Neural cell (in vitro differentiated cells): ENCODE data around the gene FPR1.

Source experiments
- TAF1 ChIP-seq: IDR thresholded peaks from 2 replicates; pipeline ENCODE4 v1.6.1; 2012; ENCODE audit warnings: low read depth
- TF ChIP-seq, protein P1 (sequence below): fragments of 450-650 bp; IDR thresholded peaks from 2 replicates; pipeline ENCODE4 v1.5.1; 2014; ENCODE audit warnings: antibody characterized with exemption, mild to moderate bottlenecking, moderate library complexity; ENCODE audit not compliant: poor library complexity, severe bottlenecking

DNA sequence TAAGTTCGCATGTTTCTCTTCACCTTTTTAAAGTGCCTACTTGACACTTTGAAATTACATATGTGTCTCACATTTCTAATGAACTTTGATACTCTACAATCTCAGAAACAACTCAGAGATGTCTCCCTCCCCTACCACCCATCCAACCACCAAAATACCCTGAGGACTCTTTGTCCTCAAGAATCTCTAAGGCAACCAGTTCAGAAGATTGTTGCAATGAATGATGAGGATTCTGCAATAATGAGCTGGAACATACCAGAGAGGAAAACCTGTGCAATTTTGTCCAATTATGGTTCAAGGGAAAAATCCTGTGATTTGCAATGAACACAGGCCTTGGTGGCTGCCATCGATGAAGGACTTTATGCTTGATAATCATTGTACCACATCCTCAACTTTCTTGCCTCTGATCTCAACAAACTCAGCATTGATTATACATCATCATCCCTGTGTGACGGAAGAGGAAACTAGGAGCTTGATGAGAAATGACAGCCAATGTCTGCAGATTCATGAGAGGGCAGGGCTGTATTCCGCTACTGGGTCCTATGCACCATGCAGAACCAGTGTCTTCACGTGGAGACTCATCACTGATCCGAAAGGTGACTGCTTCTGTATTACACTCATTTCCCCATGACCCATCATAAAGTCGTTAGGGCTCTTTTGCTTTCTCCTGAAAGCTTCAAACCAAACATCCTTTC is 1.1 kb downstream of the FPR1 start:
- TF ChIP-seq TAF1 = no peak
- TF ChIP-seq, protein P1, sequence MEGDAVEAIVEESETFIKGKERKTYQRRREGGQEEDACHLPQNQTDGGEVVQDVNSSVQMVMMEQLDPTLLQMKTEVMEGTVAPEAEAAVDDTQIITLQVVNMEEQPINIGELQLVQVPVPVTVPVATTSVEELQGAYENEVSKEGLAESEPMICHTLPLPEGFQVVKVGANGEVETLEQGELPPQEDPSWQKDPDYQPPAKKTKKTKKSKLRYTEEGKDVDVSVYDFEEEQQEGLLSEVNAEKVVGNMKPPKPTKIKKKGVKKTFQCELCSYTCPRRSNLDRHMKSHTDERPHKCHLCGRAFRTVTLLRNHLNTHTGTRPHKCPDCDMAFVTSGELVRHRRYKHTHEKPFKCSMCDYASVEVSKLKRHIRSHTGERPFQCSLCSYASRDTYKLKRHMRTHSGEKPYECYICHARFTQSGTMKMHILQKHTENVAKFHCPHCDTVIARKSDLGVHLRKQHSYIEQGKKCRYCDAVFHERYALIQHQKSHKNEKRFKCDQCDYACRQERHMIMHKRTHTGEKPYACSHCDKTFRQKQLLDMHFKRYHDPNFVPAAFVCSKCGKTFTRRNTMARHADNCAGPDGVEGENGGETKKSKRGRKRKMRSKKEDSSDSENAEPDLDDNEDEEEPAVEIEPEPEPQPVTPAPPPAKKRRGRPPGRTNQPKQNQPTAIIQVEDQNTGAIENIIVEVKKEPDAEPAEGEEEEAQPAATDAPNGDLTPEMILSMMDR = no peak
